GM12872 (cell line): ENCODE data around the gene NOP53.

ENCODE experiments used
- CTCF ChIP-seq: IDR thresholded peaks from 3 replicates; pipeline ENCODE4 v1.5.1; 2011; ENCODE audit warnings: low read depth, mild to moderate bottlenecking, low read length, moderate library complexity; ENCODE audit not compliant: insufficient read depth

Gene NOP53

GRCh38 chr19:47713046-47714021 lies 32.0 kb upstream of the NOP53 start, which contains the start of gene EHD2:
Gene EHD2, plus strand, starts transcription at chr19:47713422. Its CDS starts 3,191 bp downstream, at chr19:47716613.
- peak; percentile 76 for TF ChIP-seq CTCF

DNA sequence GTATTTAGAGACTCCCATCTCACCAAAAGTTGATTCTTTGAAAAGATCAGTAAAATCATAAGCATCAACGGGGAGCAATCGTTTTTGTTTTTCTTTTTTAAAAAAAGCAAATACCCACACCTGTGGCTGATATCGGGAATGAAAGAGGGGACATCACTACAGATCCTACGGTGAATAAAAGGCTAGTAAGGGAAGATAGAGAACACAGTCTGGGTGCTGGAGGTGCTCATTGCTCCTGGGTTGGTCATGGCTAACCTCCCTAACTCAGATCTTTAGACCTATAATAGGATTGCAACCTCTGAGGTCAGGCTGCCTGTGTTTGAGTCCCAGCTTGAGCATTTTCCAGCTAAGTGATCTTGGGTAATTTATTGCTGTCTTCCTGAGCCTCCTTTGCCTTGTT lies 31.0 kb upstream of the NOP53 start:
- TF ChIP-seq CTCF = no peak

DNA sequence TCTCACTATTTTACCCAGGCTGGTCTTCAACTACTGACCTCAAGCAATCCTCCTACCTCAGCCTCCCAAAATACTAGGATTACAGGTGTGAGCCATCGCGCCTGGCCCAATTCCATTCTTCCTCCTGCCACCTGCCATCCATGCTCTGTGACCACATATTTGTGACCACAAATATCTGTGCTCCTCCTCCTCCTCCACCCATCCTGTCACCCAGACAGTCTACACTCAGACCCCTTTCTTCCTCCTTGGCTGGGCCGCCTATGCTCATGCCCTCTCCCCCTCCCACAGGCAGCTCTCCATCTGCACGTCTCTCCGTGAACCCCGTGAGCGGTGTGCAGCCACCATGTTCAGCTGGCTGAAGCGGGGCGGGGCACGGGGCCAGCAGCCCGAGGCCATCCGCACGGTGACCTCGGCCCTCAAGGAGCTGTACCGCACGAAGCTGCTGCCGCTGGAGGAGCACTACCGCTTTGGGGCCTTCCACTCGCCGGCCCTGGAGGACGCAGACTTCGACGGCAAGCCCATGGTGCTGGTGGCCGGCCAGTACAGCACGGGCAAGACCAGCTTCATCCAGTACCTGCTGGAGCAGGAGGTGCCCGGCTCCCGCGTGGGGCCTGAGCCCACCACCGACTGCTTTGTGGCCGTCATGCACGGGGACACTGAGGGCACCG lies 28.9 kb upstream of the NOP53 start:
- TF ChIP-seq CTCF = no peak

DNA sequence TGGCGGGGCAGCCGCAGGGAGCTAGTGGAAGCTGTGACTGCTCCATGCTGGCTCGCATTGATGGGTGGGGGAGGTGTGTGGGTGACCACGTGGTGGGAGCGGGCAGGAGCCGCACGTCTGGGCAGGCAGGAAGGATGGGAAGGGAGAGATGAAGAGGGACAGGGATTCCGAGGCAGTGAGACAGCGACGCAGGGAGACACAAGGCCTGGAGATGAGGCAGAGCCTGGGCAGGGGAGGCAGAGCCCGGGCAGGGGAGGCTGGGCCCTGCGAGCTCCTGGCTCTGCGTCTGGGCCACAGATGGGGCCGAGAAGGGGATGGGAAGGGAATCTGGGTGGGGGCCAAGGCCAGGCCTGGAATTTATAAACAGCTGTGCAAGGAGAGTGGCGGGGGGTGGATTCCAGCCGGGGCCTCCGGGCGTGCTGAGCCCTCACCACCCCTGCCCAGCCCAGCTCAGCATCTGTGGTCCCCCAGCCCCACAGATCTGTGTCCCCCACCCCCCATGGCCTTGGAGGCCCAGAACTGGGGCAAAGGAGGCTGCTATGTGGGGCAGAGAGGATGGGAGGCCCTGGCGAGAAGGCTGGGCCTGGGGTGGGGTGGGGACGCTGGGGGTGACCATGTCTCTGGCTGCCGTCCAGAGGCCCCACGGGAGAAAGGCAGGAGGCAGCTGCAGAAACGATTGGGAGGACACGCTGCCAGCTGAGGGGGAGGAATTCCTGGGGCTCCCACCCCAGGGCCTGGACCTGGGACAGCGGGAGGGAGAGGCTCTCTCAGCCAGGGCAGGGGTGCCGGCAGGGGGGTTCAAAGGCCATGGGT lies 26.1 kb upstream of the NOP53 start:
- no peak for TF ChIP-seq CTCF

GRCh38 chr19:47720669-47721422 lies 24.5 kb upstream of the NOP53 start:
- no peak for TF ChIP-seq CTCF

DNA sequence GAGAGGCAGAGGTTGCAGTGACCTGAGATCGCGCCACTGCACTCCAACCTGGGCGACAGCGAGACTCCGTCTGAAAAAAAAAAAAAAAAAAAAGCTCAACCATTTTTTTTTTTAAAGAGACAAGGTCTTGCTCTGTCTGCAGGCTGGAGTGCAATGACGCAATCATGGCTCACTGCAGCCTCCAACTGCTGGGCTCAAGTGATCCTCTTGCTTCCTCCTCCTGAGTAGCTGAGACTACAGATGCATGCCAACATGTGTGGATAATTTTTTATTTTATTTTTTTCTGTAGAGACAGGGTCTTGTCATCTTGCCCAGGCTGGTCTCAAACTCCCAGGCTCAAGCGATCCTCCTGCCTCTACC lies 21.8 kb upstream of the NOP53 start:
- no peak for TF ChIP-seq CTCF
